Peyer's patch (tissue), 4 donors: ENCODE measurements around the gene L2HGDH. TPM values are rescaled to one million over a fixed set of nuclear protein-coding genes. Genes with fewer than 3 reads are reported as not detected.

Source experiments
- DNase-seq, 3 donors: peaks; one replicate each; pipeline ENCODE4 v3.0.0-alpha.2; 2017 to 2019
- H3K27ac ChIP-seq, 4 donors: fragments of 200-600 bp; sonication (generic); one replicate each; pipeline ENCODE4 v1.5.1; 2016 to 2019
- H3K27me3 ChIP-seq, 2 donors: fragments of 200-600 bp; sonication (generic); one replicate each; pipeline ENCODE4 v1.5.1; 2019
- H3K36me3 ChIP-seq, 3 donors: fragments of 200-600 bp; sonication (generic); one replicate each; pipeline ENCODE4 v1.5.1; 2016 to 2019
- H3K4me1 ChIP-seq, 4 donors: fragments of 200-600 bp; sonication (generic); one replicate each; pipeline ENCODE4 v1.5.1; 2016 to 2019
- H3K4me3 ChIP-seq, 4 donors: fragments of 200-600 bp; sonication (generic); 1 replicate in 3 of 4; 2 replicates in 1 of 4; pipeline ENCODE4 v1.5.1; 2016 to 2019; ENCODE audit warnings: mild to moderate bottlenecking in 1 of 4
- H3K9me3 ChIP-seq, 4 donors: fragments of 200-600 bp; sonication (generic); one replicate each; pipeline ENCODE4 v1.5.1; 2016 to 2019; ENCODE audit warnings: mild to moderate bottlenecking in 1 of 4
- POLR2A ChIP-seq, 2 donors: fragments of 450-650 bp; IDR thresholded peaks; one replicate each; pipeline ENCODE4 v1.5.1; 2017; ENCODE audit warnings: antibody characterized with exemption in 2 of 2, mild to moderate bottlenecking in 2 of 2, moderate library complexity in 2 of 2
- total RNA-seq, 4 donors: library from RNA; depleted of rRNA; stranded (reverse); fragments of >200 nt; gene quantifications; one replicate each; pipeline ENCODE4 v1.1.0, GENCODE V29; 2016
- TF ChIP-seq, protein P1 (sequence below), 6 experiments: fragments of 450-650 bp in 4 of 6; fragments of 200-600 bp in 2 of 6; sonication (generic) in 1 of 6; IDR thresholded peaks; one replicate each; pipeline ENCODE4 v1.5.1; 2017 to 2019; ENCODE audit warnings: antibody characterized with exemption in 6 of 6, mild to moderate bottlenecking in 3 of 6, moderate library complexity in 1 of 6

The L2HGDH gene
- total RNA-seq, 4 donors from 2014 or later, result 4.6 to 29.7 (median 8.8) TPM

GRCh38 chr14:50308363-50308915, 3.6 kb downstream of the L2HGDH start:
- H3K4me1 ChIP-seq, result peaks cover 4 to 12% (median 6%) of the 10 kb centered on the region in 4 donors
- H3K36me3 ChIP-seq, result no peaks in the 10 kb centered on the region
- no peak overlapping the region for H3K27ac ChIP-seq
- no peak overlapping the region for H3K4me3 ChIP-seq
- no peaks in the 10 kb centered on the region for H3K9me3 ChIP-seq
- no peaks in the 10 kb centered on the region for H3K27me3 ChIP-seq
- TF ChIP-seq, protein P1, sequence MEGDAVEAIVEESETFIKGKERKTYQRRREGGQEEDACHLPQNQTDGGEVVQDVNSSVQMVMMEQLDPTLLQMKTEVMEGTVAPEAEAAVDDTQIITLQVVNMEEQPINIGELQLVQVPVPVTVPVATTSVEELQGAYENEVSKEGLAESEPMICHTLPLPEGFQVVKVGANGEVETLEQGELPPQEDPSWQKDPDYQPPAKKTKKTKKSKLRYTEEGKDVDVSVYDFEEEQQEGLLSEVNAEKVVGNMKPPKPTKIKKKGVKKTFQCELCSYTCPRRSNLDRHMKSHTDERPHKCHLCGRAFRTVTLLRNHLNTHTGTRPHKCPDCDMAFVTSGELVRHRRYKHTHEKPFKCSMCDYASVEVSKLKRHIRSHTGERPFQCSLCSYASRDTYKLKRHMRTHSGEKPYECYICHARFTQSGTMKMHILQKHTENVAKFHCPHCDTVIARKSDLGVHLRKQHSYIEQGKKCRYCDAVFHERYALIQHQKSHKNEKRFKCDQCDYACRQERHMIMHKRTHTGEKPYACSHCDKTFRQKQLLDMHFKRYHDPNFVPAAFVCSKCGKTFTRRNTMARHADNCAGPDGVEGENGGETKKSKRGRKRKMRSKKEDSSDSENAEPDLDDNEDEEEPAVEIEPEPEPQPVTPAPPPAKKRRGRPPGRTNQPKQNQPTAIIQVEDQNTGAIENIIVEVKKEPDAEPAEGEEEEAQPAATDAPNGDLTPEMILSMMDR (IDR thresholded peaks at IDR 0.05), result no peak
- TF ChIP-seq POLR2A (IDR thresholded peaks at IDR 0.05), result no peak
- no peak for DNase-seq

- no peak overlapping the region for H3K27ac ChIP-seq
- no peaks in the 10 kb centered on the region for H3K4me1 ChIP-seq
- TF ChIP-seq POLR2A (IDR thresholded peaks at IDR 0.05), result no peak
- TF ChIP-seq, protein P1 (IDR thresholded peaks at IDR 0.05), result no peak
Measured at GRCh38 chr14:50303744-50304471, 8.1 kb downstream of the L2HGDH start.

GRCh38 chr14:50301914-50302313, 10.1 kb downstream of the L2HGDH start:
- DNase-seq, result no peak
- TF ChIP-seq, protein P1 (IDR thresholded peaks at IDR 0.05), result no peak
- TF ChIP-seq POLR2A (IDR thresholded peaks at IDR 0.05), result no peak
- no peaks in the 10 kb centered on the region for H3K36me3 ChIP-seq
- no peaks in the 10 kb centered on the region for H3K27me3 ChIP-seq
- H3K27ac ChIP-seq, result no peak overlapping the region
- no peak overlapping the region for H3K4me3 ChIP-seq
- no peaks in the 10 kb centered on the region for H3K4me1 ChIP-seq
- no peaks in the 10 kb centered on the region for H3K9me3 ChIP-seq

More at GRCh38 chr14:50303744-50304471, 8.1 kb downstream of the L2HGDH start:
- no peak overlapping the region for H3K4me3 ChIP-seq
- no peaks in the 10 kb centered on the region for H3K27me3 ChIP-seq
- DNase-seq, result peak in 1 of 3 donors; percentile 54
- H3K9me3 ChIP-seq, result no peaks in the 10 kb centered on the region
- no peaks in the 10 kb centered on the region for H3K36me3 ChIP-seq

GRCh38 chr14:50299585-50299984, 12.4 kb downstream of the L2HGDH start:
- H3K27me3 ChIP-seq, result no peaks in the 10 kb centered on the region
- TF ChIP-seq, protein P1 (IDR thresholded peaks at IDR 0.05), result no peak
- TF ChIP-seq POLR2A (IDR thresholded peaks at IDR 0.05), result no peak
- H3K4me3 ChIP-seq, result no peak overlapping the region
- no peak for DNase-seq
- no peak overlapping the region for H3K27ac ChIP-seq
- H3K36me3 ChIP-seq, result no peaks in the 10 kb centered on the region
- no peaks in the 10 kb centered on the region for H3K4me1 ChIP-seq
- H3K9me3 ChIP-seq, result no peaks in the 10 kb centered on the region

GRCh38 chr14:50290306-50290705, 21.7 kb downstream of the L2HGDH start:
- Histone ChIP-seq H3K27me3 (no peaks in the 10 kb centered on the region), H3K36me3 (no peaks in the 10 kb centered on the region), H3K27ac (no peak overlapping the region), H3K4me1 (no peaks in the 10 kb centered on the region), H3K9me3 (no peaks in the 10 kb centered on the region), H3K4me3 (no peak overlapping the region)
- DNase-seq, result no peak
- TF ChIP-seq, protein P1 (IDR thresholded peaks at IDR 0.05), result no peak
- no peak for TF ChIP-seq POLR2A (IDR thresholded peaks at IDR 0.05)
